GM13977 (cell line): ENCODE results near the gene NAT9.

ENCODE experiments used
- DNase-seq: peaks from one replicate; pipeline ENCODE4 v3.0.0; 2012; ENCODE audit warnings: low spot score
- CTCF ChIP-seq: IDR thresholded peaks from 2 replicates; pipeline ENCODE4 v1.5.1; 2012; ENCODE audit warnings: mild to moderate bottlenecking, control low read depth; ENCODE audit not compliant: insufficient read depth; ENCODE audit errors: extremely low read depth, missing control alignments
- in situ Hi-C: fragments of 300-500 bp; cut with MboI; formaldehyde crosslinking; loops from one replicate; pipeline ENCODE4 v1.12.0; 2022; ENCODE audit warnings: low sequenced_read_pairs, low pct_unique_long_range_greater_than_20kb, mixed read lengths, inconsistent platforms; ENCODE audit not compliant: unreplicated experiment

The NAT9 gene

GRCh38 chr17:74764751-74765286 is 11.3 kb downstream of the NAT9 start:
- TF ChIP-seq CTCF = no peak
- no peak for DNase-seq
- in situ Hi-C loops = loop anchor here (25.0 kb wide), 1 partner anchor 422 kb away; the partner anchor contains the start of gene SUMO2

GRCh38 chr17:74763565-74764387 is 12.4 kb downstream of the NAT9 start:
- in situ Hi-C loops = loop anchor here (25.0 kb wide), 1 partner anchor 424 kb away; the partner anchor contains the start of gene SUMO2
- no peak for TF ChIP-seq CTCF
- no peak for DNase-seq

GRCh38 chr17:74761931-74762330 is 14.2 kb downstream of the NAT9 start:
- TF ChIP-seq CTCF = no peak
- in situ Hi-C loops = loop anchor here (25.0 kb wide), 1 partner anchor 425 kb away; the partner anchor contains the start of gene SUMO2
- no peak for DNase-seq

GRCh38 chr17:74761419-74761818 is 14.7 kb downstream of the NAT9 start:
- in situ Hi-C loops = loop anchor here (25.0 kb wide), 1 partner anchor 426 kb away; the partner anchor contains the start of gene SUMO2
- no peak for TF ChIP-seq CTCF
- no peak for DNase-seq

GRCh38 chr17:74760404-74761105 is 15.6 kb downstream of the NAT9 start:
- in situ Hi-C loops = loop anchor here (25.0 kb wide), 1 partner anchor 427 kb away; the partner anchor contains the start of gene SUMO2
- no peak for DNase-seq
- no peak for TF ChIP-seq CTCF

- in situ Hi-C loops = loop anchor here (25.0 kb wide), 1 partner anchor 427 kb away; the partner anchor contains the start of gene SUMO2
- no peak for DNase-seq
- TF ChIP-seq CTCF = no peak
Observed at GRCh38 chr17:74759941-74760340, 16.2 kb downstream of the NAT9 start.
